Stimulated activated CD8-positive, alpha-beta memory T cell treated with anti-CD3 and anti-CD28 coated beads, Interleukin-12 subunit alpha, Interleukin-12 subunit beta, amount 100 ng/mL, for 1 hour (primary cell): ENCODE data around the gene CUBN.

Experiments used
- DNase-seq: peaks from one replicate; pipeline ENCODE4 v3.0.0-alpha.2; 2020; ENCODE audit warnings: low read depth

Gene CUBN

GRCh38 chr10:17129741-17130140 is at the start of gene CUBN:
TSS of gene CUBN (minus strand) at chr10:17129811. CDS start at chr10:17129765, 46 bp downstream.
- no peak for DNase-seq

- DNase-seq, result no peak
Observed at GRCh38 chr10:17179002-17179401, 49.4 kb upstream of the CUBN start.

- DNase-seq, result no peak
Observed at GRCh38 chr10:17178006-17178405, 48.4 kb upstream of the CUBN start.

GRCh38 chr10:17177014-17177413 is 47.4 kb upstream of the CUBN start:
- no peak for DNase-seq

GRCh38 chr10:17176091-17176490 is 46.5 kb upstream of the CUBN start:
- DNase-seq, result no peak

GRCh38 chr10:17175551-17175950 is 45.9 kb upstream of the CUBN start:
- no peak for DNase-seq

- no peak for DNase-seq
Observed at GRCh38 chr10:17174626-17175025, 45.0 kb upstream of the CUBN start.

GRCh38 chr10:17171141-17171641 is 41.6 kb upstream of the CUBN start:
- no peak for DNase-seq

GRCh38 chr10:17169803-17170202 is 40.2 kb upstream of the CUBN start:
- no peak for DNase-seq

GRCh38 chr10:17166699-17167098 is 37.1 kb upstream of the CUBN start:
- no peak for DNase-seq

GRCh38 chr10:17162828-17163227 is 33.2 kb upstream of the CUBN start:
- no peak for DNase-seq

GRCh38 chr10:17161775-17162174 is 32.2 kb upstream of the CUBN start:
- DNase-seq, result no peak

- DNase-seq, result no peak
Observed at GRCh38 chr10:17157024-17157423, 27.4 kb upstream of the CUBN start.

GRCh38 chr10:17155826-17156225 is 26.2 kb upstream of the CUBN start:
- no peak for DNase-seq

GRCh38 chr10:17154116-17154515 is 24.5 kb upstream of the CUBN start:
- no peak for DNase-seq

- no peak for DNase-seq
Observed at GRCh38 chr10:17153321-17153720, 23.7 kb upstream of the CUBN start.

- no peak for DNase-seq
Observed at GRCh38 chr10:17151716-17152115, 22.1 kb upstream of the CUBN start.

- DNase-seq, result no peak
Observed at GRCh38 chr10:17147884-17148489, 18.4 kb upstream of the CUBN start.

GRCh38 chr10:17146892-17147291 is 17.3 kb upstream of the CUBN start:
- no peak for DNase-seq

GRCh38 chr10:17145239-17145638 is 15.6 kb upstream of the CUBN start:
- no peak for DNase-seq

- no peak for DNase-seq
Observed at GRCh38 chr10:17144757-17145156, 15.1 kb upstream of the CUBN start.

GRCh38 chr10:17144032-17144431 is 14.4 kb upstream of the CUBN start:
- no peak for DNase-seq

- no peak for DNase-seq
Observed at GRCh38 chr10:17143055-17143690, 13.6 kb upstream of the CUBN start.
